GM21825 (cell line): ENCODE data around the gene CREG1.
"Not testable (repeated sequence)": the region's sequence is repeated elsewhere in the genome, so short reads cannot be mapped to it uniquely, and the experiment has no call there.

Source experiments
- ATAC-seq: cut with Tn5 transposase; IDR thresholded peaks from one replicate; pipeline ENCODE4 v1.9.1; 2021; ENCODE audit warnings: mild to moderate bottlenecking, moderate library complexity; ENCODE audit not compliant: unreplicated experiment

The CREG1 gene

GRCh38 chr1:167564612-167565270 is 11.2 kb upstream of the CREG1 start:
- no peak for ATAC-seq

- no peak for ATAC-seq
Observed at GRCh38 chr1:167563579-167564246, 10.2 kb upstream of the CREG1 start.

GRCh38 chr1:167562702-167563101 is 9.1 kb upstream of the CREG1 start:
- no peak for ATAC-seq

GRCh38 chr1:167561753-167562152 is 8.2 kb upstream of the CREG1 start:
- no peak for ATAC-seq

- no peak for ATAC-seq
Observed at GRCh38 chr1:167555971-167556714, 2.6 kb upstream of the CREG1 start.

- not testable (repeated sequence) for ATAC-seq
Observed at GRCh38 chr1:167555072-167555471, 1.5 kb upstream of the CREG1 start.

- ATAC-seq, result peak; percentile 12
Observed at GRCh38 chr1:167554028-167554779, 642 bp upstream of the CREG1 start.

- ATAC-seq, result no peak
Observed at GRCh38 chr1:167551362-167551761, 2.2 kb downstream of the CREG1 start.

- ATAC-seq, result no peak
Observed at GRCh38 chr1:167548059-167548932, 5.3 kb downstream of the CREG1 start.

- ATAC-seq, result no peak
Observed at GRCh38 chr1:167546935-167547334, 6.6 kb downstream of the CREG1 start.

- no peak for ATAC-seq
Observed at GRCh38 chr1:167545349-167545748, 8.2 kb downstream of the CREG1 start.

- ATAC-seq, result no peak
Observed at GRCh38 chr1:167544447-167545093, 9.0 kb downstream of the CREG1 start.

GRCh38 chr1:167543199-167543990 is 10.2 kb downstream of the CREG1 start:
- no peak for ATAC-seq

GRCh38 chr1:167542109-167543032 is 11.2 kb downstream of the CREG1 start:
- no peak for ATAC-seq

- no peak for ATAC-seq
Observed at GRCh38 chr1:167541610-167542009, 12.0 kb downstream of the CREG1 start.

- no peak for ATAC-seq
Observed at GRCh38 chr1:167541003-167541402, 12.6 kb downstream of the CREG1 start.

GRCh38 chr1:167538657-167539056 is 14.9 kb downstream of the CREG1 start:
- ATAC-seq, result no peak

- ATAC-seq, result peak; percentile 58
Observed at GRCh38 chr1:167533851-167534300, 19.7 kb downstream of the CREG1 start.
